Superior temporal gyrus (tissue), 1 donor: ENCODE data around the gene CACNA1E.

ENCODE experiments used
- DNase-seq: peaks from one replicate; pipeline ENCODE4 v3.0.0-alpha.2; 2016; ENCODE audit errors: extremely low spot score

Gene CACNA1E

GRCh38 chr1:181767001-181767708, 283.8 kb downstream of the CACNA1E start:
- no peak for DNase-seq

GRCh38 chr1:181768211-181768929, 285.1 kb downstream of the CACNA1E start:
- no peak for DNase-seq

- DNase-seq: no peak
These were observed 285.6 kb downstream of the CACNA1E start for GRCh38 chr1:181768930-181769280.

- no peak for DNase-seq
These were observed 286.5 kb downstream of the CACNA1E start for GRCh38 chr1:181769846-181770245.

GRCh38 chr1:181772714-181773113, 289.4 kb downstream of the CACNA1E start:
- no peak for DNase-seq

GRCh38 chr1:181776044-181776443, 292.7 kb downstream of the CACNA1E start:
- DNase-seq: no peak

- no peak for DNase-seq
These were observed 294.0 kb downstream of the CACNA1E start for GRCh38 chr1:181777286-181777685.

GRCh38 chr1:181777812-181778211, 294.5 kb downstream of the CACNA1E start:
- DNase-seq: no peak

- DNase-seq: no peak
These were observed 295.4 kb downstream of the CACNA1E start for GRCh38 chr1:181778640-181779260.

- no peak for DNase-seq
These were observed 296.0 kb downstream of the CACNA1E start for GRCh38 chr1:181779343-181779742.

GRCh38 chr1:181783208-181783607, 299.9 kb downstream of the CACNA1E start:
- no peak for DNase-seq

GRCh38 chr1:181784039-181784683, 300.8 kb downstream of the CACNA1E start:
- DNase-seq: peak; percentile 27

GRCh38 chr1:181789395-181789794, 306.1 kb downstream of the CACNA1E start:
- no peak for DNase-seq

GRCh38 chr1:181791721-181792120, 308.4 kb downstream of the CACNA1E start:
- DNase-seq: no peak

GRCh38 chr1:181793831-181794230, 310.5 kb downstream of the CACNA1E start:
- DNase-seq: no peak

GRCh38 chr1:181794332-181794731, 311.0 kb downstream of the CACNA1E start:
- DNase-seq: peak; percentile 34

GRCh38 chr1:181798191-181798926, 315.0 kb downstream of the CACNA1E start:
- no peak for DNase-seq

GRCh38 chr1:181801617-181802016, 318.3 kb downstream of the CACNA1E start:
- no peak for DNase-seq

- no peak for DNase-seq
These were observed 319.1 kb downstream of the CACNA1E start for GRCh38 chr1:181802466-181802865.

- DNase-seq: no peak
These were observed 320.1 kb downstream of the CACNA1E start for GRCh38 chr1:181803421-181803820.

- no peak for DNase-seq
These were observed 321.7 kb downstream of the CACNA1E start for GRCh38 chr1:181804989-181805388.

GRCh38 chr1:181806746-181807145, 323.4 kb downstream of the CACNA1E start:
- DNase-seq: no peak
